HepG2 (cell line): Measurements from ENCODE around the gene SLC22A23. TPM values are rescaled to one million over a fixed set of nuclear protein-coding genes. Genes with fewer than 3 reads are reported as not detected.

Experiments used
- ATAC-seq: fragments of 200-7000 bp; cut with Tn5 transposase; 3 replicates; pipeline ENCODE4 v1.9.1; 2020; ENCODE audit warnings: mild to moderate bottlenecking, moderate library complexity
- BruUV-seq: library from RNA; stranded (reverse); fragments of 400-500 nt; replicated peaks from 2 replicates; lab custom pipeline; 2021; lab: Mats Ljungman, UMichigan
- CTCF ChIA-PET: fragments of 300-600 bp; formaldehyde crosslinking; extraction: SDS; loops from one replicate; lab custom pipeline; 2021; ENCODE audit warnings: low total read pairs, inconsistent platforms, low intra/inter-chr PET ratio; lab: Yijun Ruan, JAX
- POLR2A ChIA-PET: fragments of 350-600 bp; sonication (Branson Sonifier 250); formaldehyde crosslinking; loops from one replicate; lab custom pipeline; 2020; ENCODE audit warnings: antibody characterized with exemption, inconsistent platforms; lab: Yijun Ruan, JAX
- DNase-seq: peaks from one replicate; pipeline ENCODE4 v3.0.0-alpha.2; 2015; ENCODE audit warnings: low spot score
- FAIRE-seq: peaks from 3 replicates; lab custom pipeline; 2011; peaks lifted over from hg19 to GRCh38; lab: Jason Lieb, UNC
- H2AFZ ChIP-seq: one replicate; pipeline ENCODE4 v1.6.1; 2011; ENCODE audit warnings: low read length, inconsistent platforms
- H3K27ac ChIP-seq: fragments of 300-600 bp; 3 replicates; pipeline ENCODE4 v1.8.0; 2011; ENCODE audit warnings: mixed run types, mild to moderate bottlenecking, mixed read lengths, low read length, inconsistent platforms; ENCODE audit not compliant: insufficient read depth; ENCODE audit errors: extremely low read length
- H3K27me3 ChIP-seq, 2 experiments: fragments of 200-600 bp in 1 of 2; 2 replicates in 1 of 2; 3 replicates in 1 of 2; pipeline versions ENCODE4 v1.6.0 to v1.8.0; 2011; ENCODE audit warnings: low read length in 2 of 2, mild to moderate bottlenecking in 2 of 2, moderate library complexity in 2 of 2, inconsistent platforms in 1 of 2; ENCODE audit not compliant: insufficient read depth in 2 of 2, control insufficient read depth in 1 of 2
- H3K36me3 ChIP-seq, 2 experiments: fragments of 200-600 bp in 1 of 2; replicated peaks in 1 of 2; 2 replicates in 1 of 2; 3 replicates in 1 of 2; pipeline versions ENCODE4 v1.5.1 to v1.8.0; 2011; ENCODE audit warnings: low read length in 2 of 2, inconsistent platforms in 1 of 2; ENCODE audit not compliant: insufficient read depth in 2 of 2, control insufficient read depth in 1 of 2
- H3K4me1 ChIP-seq: 2 replicates; pipeline ENCODE4 v1.5.1; 2012; ENCODE audit warnings: low read length, inconsistent platforms; ENCODE audit not compliant: insufficient read depth
- H3K4me2 ChIP-seq: 2 replicates; pipeline ENCODE4 v1.6.0; 2011; ENCODE audit warnings: low read depth, low read length, inconsistent platforms
- H3K4me3 ChIP-seq, 3 experiments: fragments of 200-600 bp in 1 of 3; sonication (generic), shearing (Covaris generic) in 1 of 3; replicated peaks in 1 of 3; 2 replicates each; pipeline ENCODE4 v1.5.1; 2011 to 2016; ENCODE audit warnings: low read length in 3 of 3, inconsistent platforms in 2 of 3, low read depth in 2 of 3, mild to moderate bottlenecking in 2 of 3, control low read depth in 1 of 3, mixed read lengths in 1 of 3; ENCODE audit not compliant: insufficient read depth in 1 of 3
- H3K79me2 ChIP-seq: one replicate; pipeline ENCODE4 v1.6.1; 2011; ENCODE audit warnings: low read length, inconsistent platforms; ENCODE audit not compliant: insufficient read depth
- H3K9ac ChIP-seq: 2 replicates; pipeline ENCODE4 v1.6.0; 2011; ENCODE audit warnings: mild to moderate bottlenecking, low read depth, low read length, inconsistent platforms; ENCODE audit not compliant: insufficient read depth
- H3K9me3 ChIP-seq: 2 replicates; pipeline ENCODE4 v1.5.1; 2012; ENCODE audit warnings: mild to moderate bottlenecking, low read length
- H4K20me1 ChIP-seq: 2 replicates; pipeline ENCODE4 v1.6.0; 2011; ENCODE audit warnings: inconsistent platforms, mild to moderate bottlenecking, low read length, moderate library complexity; ENCODE audit not compliant: insufficient read depth
- FOXM1 ChIP-seq: sonication (generic); formaldehyde crosslinking; IDR thresholded peaks from 2 replicates; pipeline ENCODE4 v1.5.0; 2020; ENCODE audit warnings: missing genetic modification reagents
- MAFF ChIP-seq: IDR thresholded peaks from 2 replicates; pipeline ENCODE4 v1.6.1; 2011; ENCODE audit warnings: low read depth, low read length, improper control_type of control experiment
- MAFK ChIP-seq, 2 experiments: IDR thresholded peaks in 1 of 2; conservative IDR thresholded peaks in 1 of 2; 2 replicates each; pipeline ENCODE4 v1.6.1; 2011; ENCODE audit warnings: improper control_type of control experiment in 2 of 2, low read length in 2 of 2
- TOPORS ChIP-seq: sonication (generic); formaldehyde crosslinking; IDR thresholded peaks from 2 replicates; pipeline ENCODE4 v1.8.0; 2023; ENCODE audit warnings: mild to moderate bottlenecking, missing genetic modification reagents
- ZBTB38 ChIP-seq: sonication (generic); formaldehyde crosslinking; IDR thresholded peaks from 2 replicates; pipeline ENCODE4 v1.5.1; 2020; ENCODE audit warnings: mild to moderate bottlenecking, missing genetic modification reagents
- ZNF382 ChIP-seq: sonication (generic); formaldehyde crosslinking; IDR thresholded peaks from 2 replicates; pipeline ENCODE4 v1.5.0; 2020; ENCODE audit warnings: missing genetic modification reagents, mild to moderate bottlenecking, borderline replicate concordance
- ZNF644 ChIP-seq: IDR thresholded peaks from 2 replicates; pipeline ENCODE4 v1.6.1; 2016; ENCODE audit warnings: low read depth
- WGBS: methylation state at CpG from one replicate; pipeline ENCODE4 v1.1.6; 2017; ENCODE audit warnings: low lambda C conversion rate; 5-methylcytosine and 5-hydroxymethylcytosine counted together
- in situ Hi-C: cut with HindIII; loops from 2 replicates; pipeline ENCODE4 v1.10.0; 2017; ENCODE audit warnings: low pct_unique_long_range_greater_than_20kb; ENCODE audit not compliant: extremely low pct_ligation_motif_present
- intact Hi-C: fragments of 100-400 bp; cut with micrococcal nuclease; formaldehyde crosslinking; loops from one replicate; pipeline ENCODE4 v1.10.0; 2022; ENCODE audit not compliant: unreplicated experiment
- polyA plus RNA-seq, 8 experiments: library from polyadenylated mRNA; depleted of rRNA in 3 of 8; stranded (reverse) in 7 of 8; unstranded in 1 of 8; fragments of >200 nt; fragmentation: Illumina TruSeq in 4 of 8; extraction: Trizol in 4 of 8; gene quantifications; 2 replicates each; pipeline versions ENCODE4 v1.2.1 to v1.2.3, GENCODE V29; 2011 to 2016; ENCODE audit warnings: low read depth in 4 of 8, missing spikeins in 1 of 8, mixed read lengths in 1 of 8; ENCODE audit not compliant: insufficient read depth in 1 of 8
- total RNA-seq, 5 experiments: library from RNA; depleted of rRNA; stranded (reverse); fragments of >200 nt; fragmentation: Illumina TruSeq; extraction: Trizol; gene quantifications; 2 replicates each; pipeline ENCODE4 v1.2.3, GENCODE V29; 2016; ENCODE audit warnings: low read depth in 1 of 5

The SLC22A23 gene
- total and polyA plus RNA-seq, 2 of the 13 experiments (the other 11 are each of a cell fraction or from before 2014, with no cell fraction given) = 11.8 to 17.5 TPM

- ATAC-seq = no peak
- peaks cover 63% of the 10 kb centered on the region for H3K4me1 ChIP-seq
- intact Hi-C loops (loop anchor here (5.0 kb wide), 1 partner anchor 154 kb away; no protein-coding TSS in a partner anchor), in situ Hi-C loops (loop anchor here (5.0 to 10.0 kb wide), 2 partner anchors 34 to 283 kb away; no protein-coding TSS in a partner anchor)
- 0 out of 2 replicates have a peak, but pooled peaks have one; percentile 30 for TF ChIP-seq TOPORS (CRISPR knock-in tag)
- TF ChIP-seq ZNF382 (CRISPR knock-in tag) = no peak
- no peak for TF ChIP-seq FOXM1 (CRISPR knock-in tag)
- 0 out of 2 replicates have a peak, but pooled peaks have one; percentile 28 for TF ChIP-seq ZBTB38 (CRISPR knock-in tag)
- DNase-seq = no peak
- no TSS peak for BruUV-seq
- no peaks in the 10 kb centered on the region for H3K9me3 ChIP-seq
- ChIA-PET CTCF (no interaction called here), POLR2A (interaction anchor here (0.9 to 4.1 kb wide), 2 partner anchors 7 to 41 kb away, joined by 3 to 32 read pairs; no protein-coding TSS in a partner anchor)
- no peak for FAIRE-seq
- no peak overlapping the region for H3K27ac ChIP-seq
- H2AFZ ChIP-seq = no peak overlapping the region
- no peak overlapping the region for H3K9ac ChIP-seq
- H3K27me3 ChIP-seq = no peaks in the 10 kb centered on the region; a peak in 1 of 5 replicates
- peak overlapping the region; percentile 33; the same call in 1 of the 2 replicates for H3K4me2 ChIP-seq
- H3K36me3 ChIP-seq = peaks cover 5 to 24% of the 10 kb centered on the region in 2 experiments; a peak in 4 of 5 replicates
- H3K4me3 ChIP-seq = no peak overlapping the region
- 93% methylated on average over 6 of the region's 6 CpGs for WGBS
- H3K79me2 ChIP-seq = peaks cover 88% of the 10 kb centered on the region
- H4K20me1 ChIP-seq = peaks cover 49% of the 10 kb centered on the region
Measured at GRCh38 chr6:3451498-3451897, 5.4 kb downstream of the SLC22A23 start.

GRCh38 chr6:3450888-3451287, 6.0 kb downstream of the SLC22A23 start:
- ATAC-seq = no peak
- no TSS peak for BruUV-seq
- DNase-seq = no peak
- intact Hi-C loops (loop anchor here (5.0 kb wide), 1 partner anchor 154 kb away; no protein-coding TSS in a partner anchor), in situ Hi-C loops (loop anchor here (5.0 to 10.0 kb wide), 2 partner anchors 34 to 284 kb away; no protein-coding TSS in a partner anchor)
- 93% methylated on average over 5 of the region's 5 CpGs for WGBS
- peaks cover 7 to 28% of the 10 kb centered on the region in 2 experiments; a peak in 4 of 5 replicates for H3K36me3 ChIP-seq
- no peak overlapping the region for H2AFZ ChIP-seq
- H3K27ac ChIP-seq = no peak overlapping the region
- no peak for TF ChIP-seq ZNF644 (CRISPR knock-in tag)
- TF ChIP-seq MAFK (conservative IDR thresholded peaks at IDR 0.05 in 1 of 2, IDR thresholded peaks at IDR 0.05 in 1 of 2; ENCODE audit: low read length in 2 of 2) = peak; percentile 50 to 58
- peak; percentile 36; the same call in 1 of the 2 replicates for TF ChIP-seq MAFF
- TF ChIP-seq ZBTB38 (CRISPR knock-in tag) = no peak
- peaks cover 70% of the 10 kb centered on the region for H3K4me1 ChIP-seq
- H3K4me3 ChIP-seq = no peak overlapping the region
- POLR2A ChIA-PET = interaction anchor here (0.9 kb wide), 1 partner anchor 40 kb away, joined by 3 read pairs; no protein-coding TSS in a partner anchor
- FAIRE-seq = no peak
- peak overlapping the region; percentile 33; the same call in 1 of the 2 replicates for H3K4me2 ChIP-seq
- H3K27me3 ChIP-seq = no peaks in the 10 kb centered on the region; a peak in 1 of 5 replicates
- CTCF ChIA-PET = no interaction called here
- H3K9ac ChIP-seq = no peak overlapping the region
- peaks cover 52% of the 10 kb centered on the region for H4K20me1 ChIP-seq
- H3K79me2 ChIP-seq = peaks cover 91% of the 10 kb centered on the region
- no peaks in the 10 kb centered on the region for H3K9me3 ChIP-seq
